ENCODE results near the gene FTO. TPM values are rescaled to one million over a fixed set of nuclear protein-coding genes. Genes with fewer than 3 reads are reported as not detected.

Gene FTO
- total RNA-seq, 1 donor from 2014 or later = 67.7 TPM

GRCh38 chr16:53855511-53855910 is 151.6 kb downstream of the FTO start:
- intact Hi-C loops (cut with micrococcal nuclease) = no loop called here

DNA sequence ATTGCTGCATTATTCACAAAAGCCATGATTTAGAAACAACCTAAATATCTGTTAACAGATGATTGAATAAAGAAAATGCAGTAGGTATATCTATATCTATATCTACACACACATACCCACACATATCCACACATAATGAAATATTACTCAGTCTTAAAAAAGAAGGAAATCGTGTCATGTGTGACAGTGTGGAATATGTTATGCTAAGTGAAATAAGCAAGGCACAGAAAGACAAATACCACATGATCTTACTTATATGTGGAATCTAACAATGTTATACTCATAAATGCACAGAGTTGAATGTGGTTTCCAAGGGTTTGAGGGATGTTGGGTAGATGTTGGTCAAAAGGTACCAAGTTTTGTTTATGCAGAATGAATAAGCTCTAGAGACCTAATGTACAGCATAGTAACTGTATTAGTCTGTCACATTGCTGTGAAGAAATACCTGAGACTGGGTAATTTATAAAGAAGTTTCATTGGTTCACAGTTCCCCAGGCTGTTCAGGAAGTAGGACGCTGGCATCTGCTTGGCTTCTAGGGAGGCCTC is 156.1 kb downstream of the FTO start:
- intact Hi-C loops (cut with micrococcal nuclease) = no loop called here

- intact Hi-C loops (cut with micrococcal nuclease) = no loop called here
Observed at GRCh38 chr16:53863861-53864260, 159.9 kb downstream of the FTO start.

DNA sequence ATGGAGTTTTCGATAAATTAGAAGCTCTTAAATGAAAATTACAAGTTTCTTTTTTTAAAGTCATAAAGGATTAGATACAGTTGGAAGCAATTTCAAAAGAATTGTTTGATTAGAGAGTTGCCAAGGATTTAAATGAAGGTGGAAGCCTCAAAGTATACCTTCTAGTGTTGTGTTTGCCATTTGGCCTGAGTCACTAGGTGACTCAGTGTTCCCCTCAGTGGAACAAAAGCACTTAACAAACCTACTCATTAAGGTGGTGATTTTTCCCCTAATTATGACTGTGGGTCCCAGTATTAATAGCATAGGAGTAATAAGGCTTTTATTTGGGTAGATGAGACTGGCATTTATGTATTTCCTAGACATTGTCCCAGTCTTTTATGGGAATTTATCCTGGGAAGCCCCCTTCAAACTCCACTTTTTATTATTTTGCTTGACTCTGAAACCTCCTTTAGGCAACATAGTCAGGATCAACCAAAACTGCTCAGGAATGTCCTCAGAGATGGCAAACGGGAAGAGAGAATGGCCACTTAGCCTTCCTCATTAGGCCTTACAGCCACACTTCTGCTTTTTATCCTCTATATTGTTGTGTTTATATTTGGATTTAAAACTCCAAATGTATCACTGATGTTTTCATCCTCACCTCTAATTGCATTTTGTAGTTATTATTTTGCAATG is 161.0 kb downstream of the FTO start:
- intact Hi-C loops (cut with micrococcal nuclease) = no loop called here

- intact Hi-C loops (cut with micrococcal nuclease) = no loop called here
Observed at GRCh38 chr16:53865494-53865863, 161.5 kb downstream of the FTO start.

GRCh38 chr16:53866520-53866919 is 162.6 kb downstream of the FTO start:
- intact Hi-C loops (cut with micrococcal nuclease) = no loop called here

- intact Hi-C loops (cut with micrococcal nuclease) = no loop called here
Observed at GRCh38 chr16:53870831-53871230, 166.9 kb downstream of the FTO start.

- intact Hi-C loops (cut with micrococcal nuclease) = no loop called here
Observed at GRCh38 chr16:53872248-53873221, 168.6 kb downstream of the FTO start.

GRCh38 chr16:53876811-53877210 is 172.9 kb downstream of the FTO start:
- intact Hi-C loops (cut with micrococcal nuclease) = no loop called here

- intact Hi-C loops (cut with micrococcal nuclease) = no loop called here
Observed at GRCh38 chr16:53878216-53878615, 174.3 kb downstream of the FTO start.

DNA sequence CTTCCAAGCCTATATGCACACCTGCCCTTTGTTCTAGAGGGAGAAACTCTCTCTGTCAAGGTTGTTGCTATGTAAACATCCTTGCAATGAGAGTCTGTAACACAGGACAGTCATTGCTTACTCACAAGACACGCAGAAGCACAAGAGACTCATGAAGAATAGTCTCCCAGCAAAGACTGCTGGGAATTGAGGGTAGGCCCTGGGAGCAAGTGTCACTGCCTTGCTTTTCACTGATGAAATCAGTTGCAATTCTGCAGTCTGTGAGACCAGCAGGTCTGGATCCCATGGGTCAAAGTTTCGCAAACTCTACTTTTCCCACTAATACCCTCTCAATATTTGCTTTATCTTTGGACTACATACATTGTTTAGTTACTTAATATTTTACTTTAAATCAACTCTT is 177.4 kb downstream of the FTO start:
- intact Hi-C loops (cut with micrococcal nuclease) = no loop called here

DNA sequence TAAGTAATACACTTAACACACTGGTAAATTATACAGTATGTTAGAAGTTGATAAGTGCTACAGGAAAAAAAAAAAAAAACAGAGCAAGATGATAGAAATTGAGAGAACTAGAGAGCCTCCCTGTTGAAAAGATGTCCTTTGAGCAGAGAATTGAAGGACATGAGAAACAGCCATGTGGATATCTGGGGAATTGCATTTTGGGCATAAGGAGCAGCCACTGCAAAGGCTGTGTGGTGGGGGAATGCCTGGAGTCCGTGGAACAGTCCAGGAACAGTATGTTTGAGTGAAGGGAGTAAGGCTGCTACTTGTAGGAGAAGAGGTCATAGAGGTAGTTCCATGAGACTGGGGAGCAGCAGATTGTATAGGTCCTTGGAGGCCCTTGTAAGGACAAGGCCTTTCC is 178.4 kb downstream of the FTO start:
- intact Hi-C loops (cut with micrococcal nuclease) = no loop called here

DNA sequence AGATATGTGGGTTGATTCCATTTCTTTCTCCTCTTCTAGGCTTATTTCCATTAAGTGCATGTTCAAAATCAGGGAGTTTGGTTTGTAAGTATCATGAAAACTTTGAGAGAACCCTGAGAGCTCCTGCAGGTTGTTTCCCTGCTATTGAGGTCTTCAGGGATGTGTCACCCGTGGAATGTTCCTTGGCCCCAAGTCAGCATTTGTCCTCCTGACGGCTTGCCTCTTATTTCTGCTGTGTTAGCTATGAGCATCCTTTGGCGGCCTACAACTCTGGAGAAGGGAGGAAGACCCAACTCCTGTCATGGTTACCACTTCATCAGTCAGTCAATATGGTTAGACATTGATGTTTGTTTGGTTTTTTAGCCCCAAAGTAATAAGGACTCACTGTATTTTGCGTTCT is 180.8 kb downstream of the FTO start:
- intact Hi-C loops (cut with micrococcal nuclease) = no loop called here

GRCh38 chr16:53886482-53887378 is 182.8 kb downstream of the FTO start:
- intact Hi-C loops (cut with micrococcal nuclease) = no loop called here

GRCh38 chr16:53888222-53888621 is 184.3 kb downstream of the FTO start:
- intact Hi-C loops (cut with micrococcal nuclease) = no loop called here

GRCh38 chr16:53890877-53891276 is 186.9 kb downstream of the FTO start:
- intact Hi-C loops (cut with micrococcal nuclease) = loop anchor here (5.0 to 10.0 kb wide), 2 partner anchors 184 to 1066 kb away; no protein-coding TSS in a partner anchor

DNA sequence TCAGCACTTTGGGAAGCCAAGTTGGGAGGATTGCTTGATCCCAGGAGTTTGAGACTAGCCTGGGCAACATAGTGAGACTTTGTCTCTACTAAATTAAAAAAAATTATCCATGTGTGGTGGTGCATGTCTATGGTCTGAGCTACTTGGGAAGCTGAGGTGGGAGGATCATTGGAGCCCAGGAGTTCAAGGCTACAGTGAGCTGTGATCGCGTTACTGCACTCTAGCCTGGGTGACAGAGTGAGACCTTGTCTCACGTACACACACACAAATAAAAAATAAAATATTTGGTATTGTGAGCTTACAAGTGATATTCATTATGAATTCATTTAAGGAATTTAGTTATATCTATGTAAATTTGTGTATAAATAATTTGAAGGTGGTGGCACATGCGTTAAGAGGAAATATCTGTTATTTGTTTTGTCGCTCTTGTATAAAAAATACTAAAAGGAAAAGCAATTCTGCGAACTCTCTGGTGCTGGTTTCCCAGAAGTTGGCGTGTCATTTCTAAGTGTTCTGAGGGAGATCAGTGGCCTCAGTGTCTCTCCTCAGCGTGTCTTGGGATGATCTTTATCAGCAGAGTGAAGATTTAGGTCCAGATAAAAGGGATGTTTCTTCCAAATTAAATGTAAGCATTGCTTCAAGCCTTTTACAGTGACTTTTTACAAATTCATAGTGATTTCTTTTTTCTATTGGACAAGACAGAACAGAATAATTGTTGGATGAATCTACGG is 187.6 kb downstream of the FTO start:
- intact Hi-C loops (cut with micrococcal nuclease) = loop anchor here (1.0 to 10.0 kb wide), 10 partner anchors 21 to 1365 kb away; no protein-coding TSS in a partner anchor

DNA sequence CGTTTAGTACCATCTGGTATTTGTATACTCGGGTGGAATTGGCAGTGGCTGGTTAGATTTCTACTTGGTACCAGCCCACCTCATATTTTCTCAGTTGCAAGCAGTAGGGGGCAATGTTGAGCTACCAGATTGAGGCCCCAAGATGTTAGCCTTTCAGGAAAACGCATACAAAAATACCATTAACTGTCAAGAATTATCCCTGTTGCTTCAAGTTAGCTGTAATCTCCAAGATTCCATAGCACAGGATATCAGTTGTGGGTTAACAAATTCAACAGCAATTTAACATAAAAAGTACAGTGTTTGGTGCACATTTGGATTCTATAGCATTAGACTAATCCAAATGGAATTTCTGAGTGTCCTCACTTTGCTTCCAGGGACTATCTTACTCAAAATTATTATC is 188.2 kb downstream of the FTO start:
- intact Hi-C loops (cut with micrococcal nuclease) = loop anchor here (1.0 to 10.0 kb wide), 10 partner anchors 20 to 1365 kb away; no protein-coding TSS in a partner anchor

DNA sequence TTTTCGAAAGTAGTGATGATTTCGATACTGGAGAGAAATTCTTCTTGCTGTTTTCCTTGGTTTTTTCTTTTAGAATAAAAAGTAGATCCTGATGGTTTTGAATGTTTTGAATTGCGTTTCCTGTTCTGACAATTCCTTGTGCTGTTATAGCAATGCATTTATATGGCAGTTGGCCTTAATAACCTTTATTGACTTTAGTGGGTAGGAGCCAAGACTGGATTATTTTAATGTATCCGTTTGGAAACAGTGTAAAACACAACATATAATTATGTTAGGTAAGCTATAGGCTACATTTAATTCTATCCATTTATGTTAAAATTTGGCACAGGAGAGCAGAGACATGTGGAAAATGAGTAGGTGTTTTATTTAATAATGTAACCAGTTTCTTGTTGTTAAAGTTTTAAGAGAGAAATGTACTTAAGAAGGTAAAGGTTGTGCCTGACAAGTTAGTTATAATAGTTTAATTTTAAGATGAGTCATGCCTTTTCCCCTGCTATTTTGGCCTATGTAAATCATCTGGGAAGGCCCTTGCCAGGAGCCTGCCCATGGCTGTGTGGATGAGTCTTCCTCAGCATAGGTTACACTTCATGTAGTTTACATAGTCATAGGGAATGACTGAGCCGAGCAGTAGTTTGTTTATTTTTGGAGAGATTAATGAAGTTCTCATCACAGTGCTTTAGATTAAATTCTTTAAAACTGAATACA is 189.9 kb downstream of the FTO start:
- intact Hi-C loops (cut with micrococcal nuclease) = loop anchor here (2.0 to 10.0 kb wide), 5 partner anchors 59 to 1363 kb away; no protein-coding TSS in a partner anchor

- intact Hi-C loops (cut with micrococcal nuclease) = loop anchor here (5.0 to 10.0 kb wide), 2 partner anchors 180 to 1063 kb away; no protein-coding TSS in a partner anchor
Observed at GRCh38 chr16:53894686-53895085, 190.7 kb downstream of the FTO start.
